ENCODE results near the gene PGLYRP1. TPM values are rescaled to one million over a fixed set of nuclear protein-coding genes. Genes with fewer than 3 reads are reported as not detected.

Gene PGLYRP1
- total RNA-seq, 1 experiment from 2014 or later = not detected

DNA sequence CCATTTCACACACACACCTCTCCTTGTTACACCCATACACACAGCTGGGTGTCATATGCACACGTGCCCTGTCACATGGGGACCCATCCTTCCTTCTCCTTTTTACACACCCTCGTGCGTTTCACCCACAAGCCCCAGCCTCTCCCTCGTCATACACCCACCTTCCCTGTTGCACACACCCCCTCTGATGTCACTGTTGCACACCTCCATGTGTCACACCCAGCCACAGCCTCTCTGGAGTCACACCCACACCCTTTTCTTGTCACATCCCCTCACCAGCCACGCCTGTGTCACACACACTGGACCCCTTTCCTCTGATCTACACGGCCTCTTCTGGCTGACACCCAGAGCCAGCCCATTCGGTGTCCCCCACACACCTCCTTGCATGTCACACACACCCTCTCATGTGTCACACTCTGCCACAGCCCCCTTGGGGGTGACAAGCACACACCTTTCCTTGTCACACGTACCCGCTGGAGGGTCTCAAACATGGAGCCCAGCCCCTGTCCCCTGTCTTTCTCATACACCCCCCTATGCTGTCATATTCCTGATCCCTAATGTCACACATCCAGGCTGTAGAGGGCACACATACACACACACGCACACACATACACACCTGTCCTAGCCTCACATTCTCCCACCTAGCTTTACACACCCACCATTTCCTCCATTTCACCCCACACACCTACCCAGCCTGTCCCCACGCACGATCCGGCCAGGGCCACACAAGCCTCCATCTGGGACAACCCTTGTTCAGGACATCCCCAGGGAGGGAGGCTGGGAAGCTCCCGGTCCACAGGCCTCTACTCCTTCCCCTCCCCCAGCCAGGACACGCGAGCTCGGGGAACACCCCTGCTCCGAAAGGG lies 50.5 kb downstream of the PGLYRP1 start (continued):
- TF ChIP-seq, protein P1, sequence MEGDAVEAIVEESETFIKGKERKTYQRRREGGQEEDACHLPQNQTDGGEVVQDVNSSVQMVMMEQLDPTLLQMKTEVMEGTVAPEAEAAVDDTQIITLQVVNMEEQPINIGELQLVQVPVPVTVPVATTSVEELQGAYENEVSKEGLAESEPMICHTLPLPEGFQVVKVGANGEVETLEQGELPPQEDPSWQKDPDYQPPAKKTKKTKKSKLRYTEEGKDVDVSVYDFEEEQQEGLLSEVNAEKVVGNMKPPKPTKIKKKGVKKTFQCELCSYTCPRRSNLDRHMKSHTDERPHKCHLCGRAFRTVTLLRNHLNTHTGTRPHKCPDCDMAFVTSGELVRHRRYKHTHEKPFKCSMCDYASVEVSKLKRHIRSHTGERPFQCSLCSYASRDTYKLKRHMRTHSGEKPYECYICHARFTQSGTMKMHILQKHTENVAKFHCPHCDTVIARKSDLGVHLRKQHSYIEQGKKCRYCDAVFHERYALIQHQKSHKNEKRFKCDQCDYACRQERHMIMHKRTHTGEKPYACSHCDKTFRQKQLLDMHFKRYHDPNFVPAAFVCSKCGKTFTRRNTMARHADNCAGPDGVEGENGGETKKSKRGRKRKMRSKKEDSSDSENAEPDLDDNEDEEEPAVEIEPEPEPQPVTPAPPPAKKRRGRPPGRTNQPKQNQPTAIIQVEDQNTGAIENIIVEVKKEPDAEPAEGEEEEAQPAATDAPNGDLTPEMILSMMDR (IDR thresholded peaks at IDR 0.05 in 2 of 3, conservative IDR thresholded peaks at IDR 0.05 in 1 of 3; ENCODE audit: borderline replicate concordance in 1 of 3, insufficient read depth in 1 of 3, low read depth in 2 of 3, low read length in 2 of 3) = no peak
- TF ChIP-seq JUND (IDR thresholded peaks at IDR 0.05) (no peak), EZH2phosphoT487 (IDR thresholded peaks at IDR 0.05; ENCODE audit: borderline replicate concordance) (no peak), ZFX (IDR thresholded peaks at IDR 0.05) (no peak), RAD21 (IDR thresholded peaks at IDR 0.05; ENCODE audit: low read depth) (no peak)

DNA sequence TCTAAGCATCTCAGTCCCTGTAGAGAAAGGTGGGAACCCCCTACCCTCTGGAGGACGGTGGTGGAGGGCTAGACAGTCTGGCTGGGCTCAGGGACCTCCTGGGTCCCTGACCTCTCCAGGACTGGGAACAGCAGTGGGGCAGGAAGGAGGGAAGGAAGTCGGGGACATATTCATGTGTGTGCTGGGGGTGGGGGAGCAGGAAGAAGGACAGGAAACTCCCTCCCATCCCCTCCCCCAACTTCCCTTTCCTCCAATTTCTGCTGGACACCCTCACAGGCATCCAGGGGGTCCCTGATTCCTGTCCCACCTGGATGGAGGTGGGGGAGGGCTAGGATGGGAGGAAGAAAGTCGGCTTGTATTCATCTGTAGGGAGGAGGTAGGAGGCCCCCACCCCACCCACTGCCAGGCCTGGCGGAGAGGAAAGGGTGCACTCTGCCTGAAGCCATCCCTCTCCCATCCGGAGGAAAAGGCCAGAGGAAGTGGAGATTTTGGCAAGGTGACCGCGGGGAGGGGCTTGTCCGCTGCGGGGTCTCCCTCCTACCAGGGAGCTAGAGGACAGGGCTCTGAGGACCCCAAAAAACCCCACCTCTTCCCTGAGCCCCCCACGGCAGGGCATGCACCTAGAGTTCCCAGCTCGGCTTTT lies 51.5 kb downstream of the PGLYRP1 start:
- Histone ChIP-seq H3K4me1 (ENCODE audit: control insufficient read depth in 1 of 2, insufficient read depth in 2 of 2, low read length in 2 of 2) (peaks cover 0 to 18% of the 10 kb centered on the region in 2 experiments; a peak in 3 of 4 replicates), H3K4me3 (replicated peaks in 1 of 2; ENCODE audit: low read depth in 1 of 2, low read length in 2 of 2) (no peak overlapping the region), H2AFZ (ENCODE audit: low read depth, low read length, poor library complexity, severe bottlenecking) (no peak overlapping the region), H3K36me3 (ENCODE audit: control insufficient read depth in 1 of 2, insufficient read depth in 2 of 2, low read length in 2 of 2) (no peaks in the 10 kb centered on the region), H3K4me2 (ENCODE audit: low read length) (no peak overlapping the region), H3K9me3 (ENCODE audit: control insufficient read depth in 1 of 2, insufficient read depth in 1 of 2, low read depth in 1 of 2, low read length in 2 of 2) (no peaks in the 10 kb centered on the region), H3K27me3 (ENCODE audit: insufficient read depth, low read length) (no peaks in the 10 kb centered on the region; the same call in 1 of the 2 replicates), H3K9ac (ENCODE audit: low read length) (no peak overlapping the region), H3K79me2 (ENCODE audit: insufficient read depth, low read length) (no peaks in the 10 kb centered on the region), H3K27ac (ENCODE audit: low read depth, low read length) (no peak overlapping the region), H3K9me2 (ENCODE audit: insufficient read depth) (no peaks in the 10 kb centered on the region), H4K20me1 (ENCODE audit: insufficient read depth) (no peaks in the 10 kb centered on the region)
- intact Hi-C loops (cut with micrococcal nuclease) = no loop called here
- BruUV-seq (replicated peaks) = no TSS peak
- ATAC-seq (no peak), DNase-seq (ENCODE audit: low read depth, low spot score) (no peak)
- CTCF ChIA-PET = no interaction called here
- no peak for TF ChIP-seq ZFX (IDR thresholded peaks at IDR 0.05)
- TF ChIP-seq, protein P2, sequence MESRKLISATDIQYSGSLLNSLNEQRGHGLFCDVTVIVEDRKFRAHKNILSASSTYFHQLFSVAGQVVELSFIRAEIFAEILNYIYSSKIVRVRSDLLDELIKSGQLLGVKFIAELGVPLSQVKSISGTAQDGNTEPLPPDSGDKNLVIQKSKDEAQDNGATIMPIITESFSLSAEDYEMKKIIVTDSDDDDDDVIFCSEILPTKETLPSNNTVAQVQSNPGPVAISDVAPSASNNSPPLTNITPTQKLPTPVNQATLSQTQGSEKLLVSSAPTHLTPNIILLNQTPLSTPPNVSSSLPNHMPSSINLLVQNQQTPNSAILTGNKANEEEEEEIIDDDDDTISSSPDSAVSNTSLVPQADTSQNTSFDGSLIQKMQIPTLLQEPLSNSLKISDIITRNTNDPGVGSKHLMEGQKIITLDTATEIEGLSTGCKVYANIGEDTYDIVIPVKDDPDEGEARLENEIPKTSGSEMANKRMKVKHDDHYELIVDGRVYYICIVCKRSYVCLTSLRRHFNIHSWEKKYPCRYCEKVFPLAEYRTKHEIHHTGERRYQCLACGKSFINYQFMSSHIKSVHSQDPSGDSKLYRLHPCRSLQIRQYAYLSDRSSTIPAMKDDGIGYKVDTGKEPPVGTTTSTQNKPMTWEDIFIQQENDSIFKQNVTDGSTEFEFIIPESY (IDR thresholded peaks at IDR 0.05; ENCODE audit: extremely low read depth, insufficient replicate concordance, low read length) = no peak
- TF ChIP-seq SIN3A (IDR thresholded peaks at IDR 0.05; ENCODE audit: low read depth) = no peak
- POLR2A ChIA-PET = no interaction called here
- RAD21 ChIA-PET (ENCODE audit: low non-redundant PET in 1 of 2, low total read pairs in 2 of 2, uncharacterized antibody in 2 of 2, unreplicated experiment in 2 of 2) = no interaction called here

Data from HCT116 (cell line).